GM23338 (cell line): Measurements from ENCODE around the gene CCDC61.

Experiments used
- CREB1 ChIP-seq: fragments of 250-450 bp; sonication (Bioruptor Pico); IDR thresholded peaks from 2 replicates; pipeline ENCODE4 v1.5.0; 2020; ENCODE audit warnings: low read depth, mild to moderate bottlenecking, moderate library complexity
- EZH2 ChIP-seq: fragments of 200-600 bp; sonication (generic); IDR thresholded peaks from one replicate; pipeline ENCODE4 v1.8.0; 2017; ENCODE audit warnings: antibody characterized with exemption, mild to moderate bottlenecking, low read depth; ENCODE audit not compliant: unreplicated experiment
- EZH2phosphoT487 ChIP-seq: fragments of 200-600 bp; sonication (generic); IDR thresholded peaks from one replicate; pipeline ENCODE4 v1.8.1; 2018; ENCODE audit warnings: antibody characterized with exemption; ENCODE audit not compliant: unreplicated experiment
- JUNB ChIP-seq: IDR thresholded peaks from one replicate; pipeline ENCODE4 v1.6.1; 2016; ENCODE audit warnings: antibody characterized with exemption; ENCODE audit not compliant: unreplicated experiment
- POLR2AphosphoS5 ChIP-seq: IDR thresholded peaks from 2 replicates; pipeline ENCODE4 v1.6.1; 2016; ENCODE audit warnings: antibody characterized with exemption, low read depth
- STAT1 ChIP-seq: IDR thresholded peaks from one replicate; pipeline ENCODE4 v1.6.1; 2016; ENCODE audit warnings: antibody characterized with exemption; ENCODE audit not compliant: unreplicated experiment
- TF ChIP-seq, protein P1 (sequence below), 2 experiments: fragments of 200-600 bp in 1 of 2; sonication (generic) in 1 of 2; conservative IDR thresholded peaks; 2 replicates each; pipeline versions ENCODE4 v1.5.1 to v1.6.1; 2016 to 2017; ENCODE audit warnings: antibody characterized with exemption in 2 of 2, low read depth in 2 of 2, mild to moderate bottlenecking in 2 of 2, moderate library complexity in 1 of 2
- TF ChIP-seq, protein P2 (sequence below): IDR thresholded peaks from one replicate; pipeline ENCODE4 v1.6.1; 2018; ENCODE audit warnings: antibody characterized with exemption; ENCODE audit not compliant: unreplicated experiment
- TF ChIP-seq, protein P3 (sequence below): IDR thresholded peaks from 2 replicates; pipeline ENCODE4 v1.6.1; 2016; ENCODE audit warnings: antibody characterized with exemption

DNA sequence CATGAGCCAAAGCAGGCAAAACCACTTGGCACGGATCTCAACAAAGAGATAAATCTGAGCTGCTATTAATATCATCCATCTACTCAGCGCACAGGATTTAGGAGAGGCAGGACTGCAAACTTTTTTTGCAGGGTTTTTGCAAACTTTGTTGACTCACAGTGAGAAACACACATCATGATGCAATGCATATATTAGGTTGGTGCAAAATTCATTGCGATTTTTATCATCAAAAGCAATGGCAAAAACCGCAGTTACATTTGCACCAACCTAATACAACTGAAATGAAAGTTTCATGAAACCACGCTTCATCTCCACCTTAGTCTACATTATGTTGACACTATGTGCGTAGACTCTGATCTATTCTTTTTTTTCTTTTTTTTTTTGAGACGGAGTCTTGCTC is 17.1 kb upstream of the CCDC61 start:
- TF ChIP-seq, protein P1, sequence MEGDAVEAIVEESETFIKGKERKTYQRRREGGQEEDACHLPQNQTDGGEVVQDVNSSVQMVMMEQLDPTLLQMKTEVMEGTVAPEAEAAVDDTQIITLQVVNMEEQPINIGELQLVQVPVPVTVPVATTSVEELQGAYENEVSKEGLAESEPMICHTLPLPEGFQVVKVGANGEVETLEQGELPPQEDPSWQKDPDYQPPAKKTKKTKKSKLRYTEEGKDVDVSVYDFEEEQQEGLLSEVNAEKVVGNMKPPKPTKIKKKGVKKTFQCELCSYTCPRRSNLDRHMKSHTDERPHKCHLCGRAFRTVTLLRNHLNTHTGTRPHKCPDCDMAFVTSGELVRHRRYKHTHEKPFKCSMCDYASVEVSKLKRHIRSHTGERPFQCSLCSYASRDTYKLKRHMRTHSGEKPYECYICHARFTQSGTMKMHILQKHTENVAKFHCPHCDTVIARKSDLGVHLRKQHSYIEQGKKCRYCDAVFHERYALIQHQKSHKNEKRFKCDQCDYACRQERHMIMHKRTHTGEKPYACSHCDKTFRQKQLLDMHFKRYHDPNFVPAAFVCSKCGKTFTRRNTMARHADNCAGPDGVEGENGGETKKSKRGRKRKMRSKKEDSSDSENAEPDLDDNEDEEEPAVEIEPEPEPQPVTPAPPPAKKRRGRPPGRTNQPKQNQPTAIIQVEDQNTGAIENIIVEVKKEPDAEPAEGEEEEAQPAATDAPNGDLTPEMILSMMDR (conservative IDR thresholded peaks at IDR 0.05; ENCODE audit: low read depth in 2 of 2), result no peak
- TF ChIP-seq EZH2phosphoT487, result no peak
- TF ChIP-seq, protein P2, sequence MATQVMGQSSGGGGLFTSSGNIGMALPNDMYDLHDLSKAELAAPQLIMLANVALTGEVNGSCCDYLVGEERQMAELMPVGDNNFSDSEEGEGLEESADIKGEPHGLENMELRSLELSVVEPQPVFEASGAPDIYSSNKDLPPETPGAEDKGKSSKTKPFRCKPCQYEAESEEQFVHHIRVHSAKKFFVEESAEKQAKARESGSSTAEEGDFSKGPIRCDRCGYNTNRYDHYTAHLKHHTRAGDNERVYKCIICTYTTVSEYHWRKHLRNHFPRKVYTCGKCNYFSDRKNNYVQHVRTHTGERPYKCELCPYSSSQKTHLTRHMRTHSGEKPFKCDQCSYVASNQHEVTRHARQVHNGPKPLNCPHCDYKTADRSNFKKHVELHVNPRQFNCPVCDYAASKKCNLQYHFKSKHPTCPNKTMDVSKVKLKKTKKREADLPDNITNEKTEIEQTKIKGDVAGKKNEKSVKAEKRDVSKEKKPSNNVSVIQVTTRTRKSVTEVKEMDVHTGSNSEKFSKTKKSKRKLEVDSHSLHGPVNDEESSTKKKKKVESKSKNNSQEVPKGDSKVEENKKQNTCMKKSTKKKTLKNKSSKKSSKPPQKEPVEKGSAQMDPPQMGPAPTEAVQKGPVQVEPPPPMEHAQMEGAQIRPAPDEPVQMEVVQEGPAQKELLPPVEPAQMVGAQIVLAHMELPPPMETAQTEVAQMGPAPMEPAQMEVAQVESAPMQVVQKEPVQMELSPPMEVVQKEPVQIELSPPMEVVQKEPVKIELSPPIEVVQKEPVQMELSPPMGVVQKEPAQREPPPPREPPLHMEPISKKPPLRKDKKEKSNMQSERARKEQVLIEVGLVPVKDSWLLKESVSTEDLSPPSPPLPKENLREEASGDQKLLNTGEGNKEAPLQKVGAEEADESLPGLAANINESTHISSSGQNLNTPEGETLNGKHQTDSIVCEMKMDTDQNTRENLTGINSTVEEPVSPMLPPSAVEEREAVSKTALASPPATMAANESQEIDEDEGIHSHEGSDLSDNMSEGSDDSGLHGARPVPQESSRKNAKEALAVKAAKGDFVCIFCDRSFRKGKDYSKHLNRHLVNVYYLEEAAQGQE, result no peak
- TF ChIP-seq CREB1, result no peak
- TF ChIP-seq POLR2AphosphoS5, result no peak
- no peak for TF ChIP-seq EZH2
- TF ChIP-seq JUNB, result no peak
- TF ChIP-seq STAT1, result no peak
- TF ChIP-seq, protein P3, sequence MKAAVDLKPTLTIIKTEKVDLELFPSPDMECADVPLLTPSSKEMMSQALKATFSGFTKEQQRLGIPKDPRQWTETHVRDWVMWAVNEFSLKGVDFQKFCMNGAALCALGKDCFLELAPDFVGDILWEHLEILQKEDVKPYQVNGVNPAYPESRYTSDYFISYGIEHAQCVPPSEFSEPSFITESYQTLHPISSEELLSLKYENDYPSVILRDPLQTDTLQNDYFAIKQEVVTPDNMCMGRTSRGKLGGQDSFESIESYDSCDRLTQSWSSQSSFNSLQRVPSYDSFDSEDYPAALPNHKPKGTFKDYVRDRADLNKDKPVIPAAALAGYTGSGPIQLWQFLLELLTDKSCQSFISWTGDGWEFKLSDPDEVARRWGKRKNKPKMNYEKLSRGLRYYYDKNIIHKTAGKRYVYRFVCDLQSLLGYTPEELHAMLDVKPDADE, result no peak
